Uterus (tissue), 2 donors: ENCODE measurements around the gene WFS1.

Experiments
- CTCF ChIP-seq, 4 experiments: fragments of 200-600 bp in 2 of 4; fragments of 450-650 bp in 2 of 4; sonication (generic) in 2 of 4; IDR thresholded peaks; one replicate each; pipeline ENCODE4 v1.5.1; 2016 to 2019; ENCODE audit warnings: antibody characterized with exemption in 4 of 4, mild to moderate bottlenecking in 2 of 4, moderate library complexity in 1 of 4
- POLR2A ChIP-seq, 2 donors: fragments of 450-650 bp; IDR thresholded peaks; one replicate each; pipeline ENCODE4 v1.6.1; 2016; ENCODE audit warnings: antibody characterized with exemption in 2 of 2, mild to moderate bottlenecking in 1 of 2, moderate library complexity in 1 of 2

GRCh38 chr4:6283282-6283681, 13.6 kb downstream of the WFS1 start:
- TF ChIP-seq CTCF (IDR thresholded peaks at IDR 0.05) (no peak), POLR2A (IDR thresholded peaks at IDR 0.05) (no peak)
